Neuronal stem cell (in vitro differentiated cells): Measurements from ENCODE around the gene TAGLN2.

ENCODE experiments used
- DNase-seq: peaks from one replicate; pipeline ENCODE4 v3.0.0-alpha.2; 2013; ENCODE audit warnings: low spot score
- H2AFZ ChIP-seq: one replicate; pipeline ENCODE4 v1.6.1; 2013; ENCODE audit warnings: mild to moderate bottlenecking, low read length, inconsistent platforms
- H2AK5ac ChIP-seq: 2 replicates; pipeline ENCODE4 v1.6.1; 2013; ENCODE audit warnings: low read depth, mild to moderate bottlenecking, inconsistent platforms, low read length, moderate library complexity, mixed read lengths
- H2BK120ac ChIP-seq: 2 replicates; pipeline ENCODE4 v1.6.1; 2013; ENCODE audit warnings: low read depth, mild to moderate bottlenecking, inconsistent platforms, low read length, moderate library complexity, mixed read lengths
- H2BK12ac ChIP-seq: one replicate; pipeline ENCODE4 v1.6.1; 2013; ENCODE audit warnings: low read length, inconsistent platforms
- H2BK15ac ChIP-seq: 2 replicates; pipeline ENCODE4 v1.6.1; 2013; ENCODE audit warnings: mild to moderate bottlenecking, low read length, inconsistent platforms, mixed read lengths
- H2BK5ac ChIP-seq: one replicate; pipeline ENCODE4 v1.6.1; 2013; ENCODE audit warnings: inconsistent platforms, mild to moderate bottlenecking, low read length, moderate library complexity
- H3K14ac ChIP-seq: one replicate; pipeline ENCODE4 v1.6.1; 2013; ENCODE audit warnings: low read length, inconsistent platforms
- H3K18ac ChIP-seq: 2 replicates; pipeline ENCODE4 v1.6.1; 2013; ENCODE audit warnings: low read length, inconsistent platforms
- H3K23ac ChIP-seq: 2 replicates; pipeline ENCODE4 v1.6.1; 2013; ENCODE audit warnings: low read depth, mild to moderate bottlenecking, mixed read lengths, low read length, inconsistent platforms; ENCODE audit not compliant: poor library complexity
- H3K27ac ChIP-seq: replicated peaks from 3 replicates; pipeline ENCODE4 v1.5.1; 2013; ENCODE audit warnings: low read length, inconsistent platforms
- H3K27me3 ChIP-seq, 3 experiments: 2 replicates each; pipeline ENCODE4 v1.6.1; 2013; ENCODE audit warnings: low read length in 3 of 3, mild to moderate bottlenecking in 2 of 3, inconsistent platforms in 1 of 3, low read depth in 1 of 3, mixed read lengths in 1 of 3, moderate library complexity in 1 of 3; ENCODE audit not compliant: control insufficient read depth in 3 of 3, insufficient read depth in 3 of 3
- H3K36me3 ChIP-seq, 2 donors: replicated peaks in 1 of 2; 2 replicates each; pipeline ENCODE4 v1.6.1; 2013; ENCODE audit warnings: low read length in 2 of 2; ENCODE audit not compliant: control insufficient read depth in 2 of 2, insufficient read depth in 2 of 2
- H3K4ac ChIP-seq: 2 replicates; pipeline ENCODE4 v1.6.1; 2013; ENCODE audit warnings: inconsistent platforms, mild to moderate bottlenecking, low read length, moderate library complexity
- H3K4me1 ChIP-seq, 2 donors: 1 replicate in 1 of 2; 2 replicates in 1 of 2; pipeline ENCODE4 v1.6.1; 2013; ENCODE audit warnings: low read length in 2 of 2, low read depth in 1 of 2; ENCODE audit not compliant: control insufficient read depth in 2 of 2, insufficient read depth in 1 of 2
- H3K4me2 ChIP-seq: one replicate; pipeline ENCODE4 v1.6.1; 2013; ENCODE audit warnings: mild to moderate bottlenecking, low read length, inconsistent platforms; ENCODE audit not compliant: insufficient read depth, poor library complexity, severe bottlenecking
- H3K4me3 ChIP-seq, 2 donors: 2 replicates each; pipeline ENCODE4 v1.5.1; 2013; ENCODE audit warnings: low read length in 2 of 2, mild to moderate bottlenecking in 2 of 2, inconsistent platforms in 1 of 2, moderate library complexity in 1 of 2
- H3K79me1 ChIP-seq: one replicate; pipeline ENCODE4 v1.6.1; 2013; ENCODE audit warnings: low read depth, mild to moderate bottlenecking, inconsistent platforms, low read length, moderate library complexity
- H3K9ac ChIP-seq: one replicate; pipeline ENCODE4 v1.6.1; 2013; ENCODE audit warnings: mild to moderate bottlenecking, low read depth, low read length, inconsistent platforms; ENCODE audit not compliant: poor library complexity
- H3K9me3 ChIP-seq, 2 donors: replicated peaks in 1 of 2; 2 replicates each; pipeline versions ENCODE3 to v1.6.1; 2013; ENCODE audit warnings: low read length in 2 of 2, mild to moderate bottlenecking in 2 of 2, inconsistent platforms in 1 of 2, low read depth in 1 of 2, mixed read lengths in 1 of 2, moderate library complexity in 1 of 2; ENCODE audit not compliant: control insufficient read depth in 2 of 2, insufficient read depth in 1 of 2
- H4K8ac ChIP-seq: one replicate; pipeline ENCODE4 v1.6.1; 2013; ENCODE audit warnings: low read depth, mild to moderate bottlenecking, inconsistent platforms, low read length, moderate library complexity
- H4K91ac ChIP-seq: one replicate; pipeline ENCODE4 v1.6.1; 2013; ENCODE audit warnings: low read length, low read depth, mild to moderate bottlenecking, inconsistent platforms; ENCODE audit not compliant: poor library complexity
- WGBS, 2 donors: extraction: QIAGEN DNeasy Blood & Tissue Kit; methylation state at CpG; one replicate each; pipeline ENCODE4 v1.1.7; 2013; ENCODE audit warnings: missing lambda C conversion rate in 2 of 2, mixed read lengths in 1 of 2; ENCODE audit not compliant: insufficient read length in 2 of 2, insufficient replicate concordance in 1 of 2; ENCODE audit errors: extremely low coverage in 2 of 2; 5-methylcytosine and 5-hydroxymethylcytosine counted together

Gene TAGLN2

DNA sequence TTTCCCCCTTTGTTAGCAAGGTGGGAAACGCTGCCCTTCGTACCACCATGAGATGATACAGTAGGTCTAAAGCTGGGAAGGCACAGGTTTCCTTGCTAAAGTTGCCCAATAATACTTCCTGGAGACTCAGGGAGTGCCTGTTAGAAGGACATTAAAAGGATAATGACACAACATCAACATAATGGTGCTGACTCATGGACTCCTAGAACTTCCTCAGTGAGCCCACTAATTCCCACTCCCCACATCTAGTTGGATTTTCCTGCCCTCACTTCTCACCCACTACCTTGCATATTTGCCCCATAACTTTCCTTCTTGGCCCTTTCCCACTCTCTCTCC, 42.8 kb downstream of the TAGLN2 start:
- no peak overlapping the region for H3K18ac ChIP-seq
- H4K8ac ChIP-seq, result no peak overlapping the region
- H2BK15ac ChIP-seq, result no peak overlapping the region
- DNase-seq, result no peak
- H3K27ac ChIP-seq, result no peak overlapping the region
- H2BK12ac ChIP-seq, result no peak overlapping the region
- no peak overlapping the region for H2BK5ac ChIP-seq
- no peaks in the 10 kb centered on the region for H3K36me3 ChIP-seq
- H2BK120ac ChIP-seq, result no peak overlapping the region
- no CpG with 5 or more reads among the region's 2 CpGs for WGBS, 2 donors
- H3K9ac ChIP-seq, result no peak overlapping the region
- no peak overlapping the region for H2AFZ ChIP-seq
- no peaks in the 10 kb centered on the region for H3K9me3 ChIP-seq
- H2AK5ac ChIP-seq, result no peak overlapping the region
- no peak overlapping the region for H3K4me2 ChIP-seq
- no peaks in the 10 kb centered on the region for H3K4me1 ChIP-seq
- no peak overlapping the region for H3K4me3 ChIP-seq
- peaks cover 0 to 32% (median 0%) of the 10 kb centered on the region in 3 experiments for H3K27me3 ChIP-seq
- no peak overlapping the region for H4K91ac ChIP-seq
- no peaks in the 10 kb centered on the region for H3K79me1 ChIP-seq
- no peak overlapping the region for H3K4ac ChIP-seq
- no peak overlapping the region for H3K23ac ChIP-seq
- no peak overlapping the region for H3K14ac ChIP-seq

DNA sequence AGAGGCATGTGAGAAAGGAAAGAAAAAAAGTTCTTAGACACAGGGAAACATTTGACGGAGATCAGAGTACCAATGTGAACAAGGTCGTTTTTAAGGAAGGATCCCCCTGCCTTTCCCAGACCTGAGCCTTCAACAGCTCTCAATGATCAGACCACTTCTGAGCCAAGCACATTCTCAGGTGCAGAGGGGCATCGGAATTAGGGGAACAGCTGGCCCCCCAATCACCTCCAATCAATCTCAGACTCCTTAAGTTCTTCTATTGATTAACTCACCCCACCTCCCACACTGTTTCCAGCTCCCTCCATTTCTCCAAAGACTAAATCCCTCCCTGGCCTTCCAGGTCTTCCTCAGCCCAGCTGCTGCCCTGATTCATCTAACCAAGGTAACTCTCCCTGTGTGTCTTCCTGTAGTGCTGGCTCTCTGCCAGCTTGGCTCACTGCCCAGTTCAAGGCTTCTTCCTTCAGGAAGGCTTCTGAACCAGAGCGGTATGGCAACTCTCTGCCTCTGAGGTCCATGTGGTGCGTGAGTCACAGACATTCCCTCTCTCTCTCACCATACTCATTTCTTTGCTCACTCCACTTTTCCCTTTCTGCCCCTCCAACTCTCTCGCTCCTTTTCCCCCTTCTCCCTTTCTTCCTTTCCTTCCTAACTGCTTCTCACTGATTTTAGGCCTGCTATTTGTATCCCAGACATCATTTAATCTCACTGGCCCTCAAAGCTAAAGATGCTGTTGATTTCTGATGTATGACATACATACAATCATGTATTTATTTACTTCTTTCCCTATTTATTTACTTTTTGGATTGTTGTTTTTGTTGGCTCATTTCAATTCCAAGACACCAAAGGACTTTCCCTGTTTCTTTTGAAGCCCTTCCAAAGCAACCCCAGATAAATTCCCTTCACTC, 43.4 kb downstream of the TAGLN2 start:
- no peak for DNase-seq
- H3K27ac ChIP-seq, result no peak overlapping the region
- WGBS, 2 donors, result no CpG with 5 or more reads among the region's 6 CpGs

DNA sequence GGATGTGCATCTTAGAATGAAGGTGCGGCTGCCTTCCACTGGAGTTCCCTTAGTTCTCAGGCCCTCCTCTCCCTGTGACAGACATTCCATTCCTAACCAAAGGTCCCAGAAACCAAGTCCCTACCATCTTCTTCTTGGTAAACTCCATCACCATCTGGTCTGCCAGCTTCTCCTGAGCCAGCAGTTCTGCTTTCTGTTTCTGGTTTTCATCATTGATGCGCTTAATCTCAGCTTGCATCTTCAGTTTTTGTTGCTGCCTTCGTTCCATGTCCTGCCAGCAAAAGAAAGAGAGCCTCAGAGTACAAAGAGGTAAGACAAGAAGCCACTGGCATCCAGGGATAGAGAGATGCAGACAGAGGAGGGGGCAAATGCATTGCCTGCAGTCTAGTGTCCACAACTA, 44.9 kb downstream of the TAGLN2 start:
- H2AK5ac ChIP-seq, result no peak overlapping the region
- no peak overlapping the region for H3K14ac ChIP-seq
- H2BK15ac ChIP-seq, result no peak overlapping the region
- H3K9me3 ChIP-seq, result no peaks in the 10 kb centered on the region
- H3K9ac ChIP-seq, result no peak overlapping the region
- H2BK12ac ChIP-seq, result no peak overlapping the region
- no peak overlapping the region for H3K4me2 ChIP-seq
- no CpG with 5 or more reads among the region's 3 CpGs for WGBS, 2 donors
- no peak overlapping the region for H2BK5ac ChIP-seq
- H2AFZ ChIP-seq, result no peak overlapping the region
- no peak overlapping the region for H3K27ac ChIP-seq
- no peak overlapping the region for H3K18ac ChIP-seq
- no peak overlapping the region for H2BK120ac ChIP-seq
- no peak for DNase-seq
- no peak overlapping the region for H3K4me3 ChIP-seq
- H3K36me3 ChIP-seq, result no peaks in the 10 kb centered on the region
- no peaks in the 10 kb centered on the region for H3K4me1 ChIP-seq
- no peak overlapping the region for H4K8ac ChIP-seq
- peaks cover 0 to 32% (median 0%) of the 10 kb centered on the region in 3 experiments for H3K27me3 ChIP-seq
- H3K23ac ChIP-seq, result no peak overlapping the region
- no peak overlapping the region for H3K4ac ChIP-seq
- H3K79me1 ChIP-seq, result no peaks in the 10 kb centered on the region
- no peak overlapping the region for H4K91ac ChIP-seq

More for the DNA sequence above, 43.4 kb downstream of the TAGLN2 start:
- Histone ChIP-seq H3K14ac (no peak overlapping the region), H3K9me3 (no peaks in the 10 kb centered on the region), H4K8ac (no peak overlapping the region), H3K4me3 (no peak overlapping the region), H3K9ac (no peak overlapping the region), H3K27me3 (peaks cover 0 to 35% (median 0%) of the 10 kb centered on the region in 3 experiments), H3K4me2 (no peak overlapping the region), H3K23ac (no peak overlapping the region), H2BK5ac (no peak overlapping the region), H2BK120ac (no peak overlapping the region), H3K36me3 (no peaks in the 10 kb centered on the region), H2AK5ac (no peak overlapping the region), H2BK12ac (no peak overlapping the region), H3K79me1 (no peaks in the 10 kb centered on the region), H3K18ac (no peak overlapping the region), H2BK15ac (no peak overlapping the region), H3K4ac (no peak overlapping the region), H4K91ac (no peak overlapping the region), H2AFZ (no peak overlapping the region), H3K4me1 (no peaks in the 10 kb centered on the region)

DNA sequence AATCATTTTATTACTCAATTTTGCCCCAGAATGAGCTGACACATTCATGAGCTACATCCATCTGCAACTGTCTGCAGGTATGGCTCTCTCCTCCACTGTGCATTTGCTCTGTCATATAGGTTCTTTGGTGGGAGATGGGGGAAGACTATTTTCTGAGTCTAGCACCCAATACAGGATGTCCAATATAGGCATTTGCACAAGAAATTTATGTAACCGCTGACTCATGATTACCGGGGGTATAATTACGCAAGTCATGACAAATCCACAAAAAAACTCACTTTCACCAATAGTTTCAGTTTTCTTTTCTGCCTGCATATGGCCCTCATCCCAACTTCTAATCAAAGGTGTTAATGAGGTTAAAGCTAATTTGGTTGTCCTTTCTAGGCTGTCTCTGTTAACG, 45.3 kb downstream of the TAGLN2 start:
- no CpG with 5 or more reads among the region's 4 CpGs for WGBS, 2 donors
- Histone ChIP-seq H3K14ac (no peak overlapping the region), H4K91ac (no peak overlapping the region), H3K4me3 (no peak overlapping the region), H3K4ac (no peak overlapping the region), H3K27me3 (peaks cover 0 to 36% (median 0%) of the 10 kb centered on the region in 3 experiments), H2AK5ac (no peak overlapping the region), H2AFZ (no peak overlapping the region), H4K8ac (no peak overlapping the region), H3K4me1 (no peaks in the 10 kb centered on the region), H3K9me3 (no peaks in the 10 kb centered on the region), H2BK15ac (no peak overlapping the region), H2BK12ac (no peak overlapping the region), H3K36me3 (no peaks in the 10 kb centered on the region), H3K9ac (no peak overlapping the region), H3K4me2 (no peak overlapping the region), H3K23ac (no peak overlapping the region), H3K27ac (no peak overlapping the region), H2BK5ac (no peak overlapping the region), H3K18ac (no peak overlapping the region), H2BK120ac (no peak overlapping the region), H3K79me1 (no peaks in the 10 kb centered on the region)
- DNase-seq, result no peak
